MM.1S (cell line): ENCODE results near the gene KTN1.

Source experiments
- EZH2phosphoT487 ChIP-seq: fragments of 300-600 bp; sonication (generic); IDR thresholded peaks from 2 replicates; pipeline ENCODE4 v1.6.1; 2018; ENCODE audit warnings: antibody characterized with exemption, low read length
- TF ChIP-seq, protein P1 (sequence below): fragments of 300-600 bp; sonication (generic); IDR thresholded peaks from 2 replicates; pipeline ENCODE4 v1.5.1; 2016; ENCODE audit warnings: antibody characterized with exemption, low read length, mixed read lengths

DNA sequence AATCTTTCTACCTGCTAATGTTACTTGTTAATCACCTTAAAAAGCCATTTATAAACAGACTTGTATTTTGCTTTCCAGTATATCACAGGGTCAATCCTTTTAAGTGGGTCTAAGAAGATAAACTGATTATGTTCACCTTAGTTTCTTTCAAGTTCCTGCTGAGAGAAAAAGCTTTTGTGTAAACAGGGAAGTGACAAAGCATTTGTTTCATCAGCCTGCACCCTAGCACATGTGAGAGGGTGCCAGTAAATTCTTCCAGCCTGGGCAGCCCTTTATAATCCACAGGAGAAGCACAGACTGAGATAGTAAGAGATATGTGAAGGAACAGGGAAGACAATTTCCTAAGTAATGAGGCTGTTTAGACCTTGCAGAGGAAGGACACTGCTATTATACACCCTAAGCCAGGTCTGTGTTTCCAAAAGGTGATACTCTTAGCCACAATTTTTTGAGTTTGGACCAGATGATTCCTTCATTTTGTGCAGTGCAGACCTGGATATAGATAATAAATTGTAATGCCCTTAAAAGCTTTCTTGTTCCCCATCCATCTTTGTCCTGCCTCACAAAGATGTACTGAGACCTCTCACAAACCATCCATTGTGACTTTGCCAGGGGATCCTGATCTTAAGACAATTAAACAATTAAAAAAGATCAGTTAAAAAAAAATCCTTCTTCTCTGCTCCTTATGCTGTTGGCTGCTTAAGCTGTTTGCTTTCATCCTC lies 150.7 kb downstream of the KTN1 start:
- TF ChIP-seq EZH2phosphoT487: no peak
- TF ChIP-seq, protein P1, sequence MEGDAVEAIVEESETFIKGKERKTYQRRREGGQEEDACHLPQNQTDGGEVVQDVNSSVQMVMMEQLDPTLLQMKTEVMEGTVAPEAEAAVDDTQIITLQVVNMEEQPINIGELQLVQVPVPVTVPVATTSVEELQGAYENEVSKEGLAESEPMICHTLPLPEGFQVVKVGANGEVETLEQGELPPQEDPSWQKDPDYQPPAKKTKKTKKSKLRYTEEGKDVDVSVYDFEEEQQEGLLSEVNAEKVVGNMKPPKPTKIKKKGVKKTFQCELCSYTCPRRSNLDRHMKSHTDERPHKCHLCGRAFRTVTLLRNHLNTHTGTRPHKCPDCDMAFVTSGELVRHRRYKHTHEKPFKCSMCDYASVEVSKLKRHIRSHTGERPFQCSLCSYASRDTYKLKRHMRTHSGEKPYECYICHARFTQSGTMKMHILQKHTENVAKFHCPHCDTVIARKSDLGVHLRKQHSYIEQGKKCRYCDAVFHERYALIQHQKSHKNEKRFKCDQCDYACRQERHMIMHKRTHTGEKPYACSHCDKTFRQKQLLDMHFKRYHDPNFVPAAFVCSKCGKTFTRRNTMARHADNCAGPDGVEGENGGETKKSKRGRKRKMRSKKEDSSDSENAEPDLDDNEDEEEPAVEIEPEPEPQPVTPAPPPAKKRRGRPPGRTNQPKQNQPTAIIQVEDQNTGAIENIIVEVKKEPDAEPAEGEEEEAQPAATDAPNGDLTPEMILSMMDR: no peak
